HepG2 (cell line): Measurements from ENCODE around the gene SAMD10. TPM values are rescaled to one million over a fixed set of nuclear protein-coding genes. Genes with fewer than 3 reads are reported as not detected.

Source experiments
- ATAD3A ChIP-seq: sonication (generic); formaldehyde crosslinking; IDR thresholded peaks from 2 replicates; pipeline ENCODE4 v1.4.0; 2020; ENCODE audit warnings: missing genetic modification reagents
- GATAD1 ChIP-seq: IDR thresholded peaks from 2 replicates; pipeline ENCODE4 v1.6.1; 2016; ENCODE audit warnings: missing genetic modification reagents, missing compliant biosample characterization
- GTF2F1 ChIP-seq: fragments of 150-350 bp; IDR thresholded peaks from 2 replicates; pipeline ENCODE4 v1.6.1; 2014; ENCODE audit warnings: low read length
- HNRNPLL ChIP-seq: fragments of 200-400 bp; formaldehyde crosslinking; IDR thresholded peaks from 2 replicates; pipeline ENCODE4 v1.6.1; 2017; ENCODE audit warnings: mild to moderate bottlenecking, low read depth, low read length; ENCODE audit not compliant: poor library complexity, severe bottlenecking
- IRF1 ChIP-seq: sonication (generic); formaldehyde crosslinking; IDR thresholded peaks from 2 replicates; pipeline ENCODE4 v1.4.0; 2020; ENCODE audit warnings: low read depth, mild to moderate bottlenecking, missing genetic modification reagents
- MYC ChIP-seq: sonication (generic); formaldehyde crosslinking; IDR thresholded peaks from 2 replicates; pipeline ENCODE4 v1.9.0; 2021; ENCODE audit warnings: missing genetic modification reagents, borderline replicate concordance
- NCOA2 ChIP-seq: sonication (generic); formaldehyde crosslinking; IDR thresholded peaks from 2 replicates; pipeline ENCODE4 v1.8.0; 2022; ENCODE audit warnings: inconsistent platforms
- NFE2L1 ChIP-seq: sonication (generic); formaldehyde crosslinking; IDR thresholded peaks from 2 replicates; pipeline ENCODE4 v1.4.0; 2020; ENCODE audit warnings: missing genetic modification reagents, mild to moderate bottlenecking, borderline replicate concordance
- PHB2 ChIP-seq: fragments of 450-650 bp; IDR thresholded peaks from 2 replicates; pipeline ENCODE4 v1.6.1; 2018; ENCODE audit not compliant: partially characterized antibody
- PITX1 ChIP-seq: sonication (generic); formaldehyde crosslinking; IDR thresholded peaks from 2 replicates; pipeline ENCODE4 v1.5.1; 2020; ENCODE audit warnings: mild to moderate bottlenecking, missing genetic modification reagents
- POLR2AphosphoS2 ChIP-seq: IDR thresholded peaks from 2 replicates; pipeline ENCODE4 v1.6.1; 2011; ENCODE audit warnings: low read depth, low read length, improper control_type of control experiment
- RBM22 ChIP-seq: fragments of 200-400 bp; formaldehyde crosslinking; optimal IDR thresholded peaks from 2 replicates; pipeline ENCODE3; 2017; ENCODE audit warnings: mild to moderate bottlenecking, low read length, moderate library complexity
- SALL2 ChIP-seq: sonication (generic); formaldehyde crosslinking; IDR thresholded peaks from 2 replicates; pipeline ENCODE4 v1.8.1; 2023; ENCODE audit warnings: mild to moderate bottlenecking, missing genetic modification reagents, inconsistent platforms
- SKI ChIP-seq: fragments of 450-650 bp; IDR thresholded peaks from one replicate; pipeline ENCODE4 v1.6.1; 2018; ENCODE audit warnings: mild to moderate bottlenecking; ENCODE audit not compliant: partially characterized antibody
- SMAD1 ChIP-seq: sonication (generic); formaldehyde crosslinking; IDR thresholded peaks from 2 replicates; pipeline ENCODE4 v1.4.0; 2020; ENCODE audit warnings: missing genetic modification reagents, low read depth, mild to moderate bottlenecking, borderline replicate concordance
- SMYD3 ChIP-seq: sonication (generic); formaldehyde crosslinking; IDR thresholded peaks from 2 replicates; pipeline ENCODE4 v1.8.1; 2023; ENCODE audit warnings: mild to moderate bottlenecking, missing genetic modification reagents
- TEAD3 ChIP-seq: optimal IDR thresholded peaks from 2 replicates; pipeline ENCODE3; 2016; ENCODE audit warnings: borderline replicate concordance
- TFE3 ChIP-seq: IDR thresholded peaks from 2 replicates; pipeline ENCODE4 v1.6.1; 2016
- U2AF2 ChIP-seq: fragments of 200-400 bp; formaldehyde crosslinking; IDR thresholded peaks from 2 replicates; pipeline ENCODE4 v1.6.1; 2017; ENCODE audit warnings: low read depth, mild to moderate bottlenecking, low read length
- ZBTB34 ChIP-seq: sonication (generic); formaldehyde crosslinking; IDR thresholded peaks from 2 replicates; pipeline ENCODE4 v1.8.0; 2022; ENCODE audit warnings: mild to moderate bottlenecking, missing genetic modification reagents
- ZBTB42 ChIP-seq: sonication (generic); formaldehyde crosslinking; IDR thresholded peaks from 2 replicates; pipeline ENCODE4 v1.5.0; 2020; ENCODE audit warnings: mild to moderate bottlenecking, missing genetic modification reagents
- ZNF251 ChIP-seq: sonication (generic); formaldehyde crosslinking; IDR thresholded peaks from 2 replicates; pipeline ENCODE4 v1.9.0; 2021; ENCODE audit warnings: mild to moderate bottlenecking, missing genetic modification reagents
- ZNF550 ChIP-seq: sonication (generic); formaldehyde crosslinking; IDR thresholded peaks from 2 replicates; pipeline ENCODE4 v1.4.0; 2020; ENCODE audit warnings: mild to moderate bottlenecking, missing genetic modification reagents, borderline replicate concordance
- ZNF605 ChIP-seq: sonication (generic); formaldehyde crosslinking; IDR thresholded peaks from 2 replicates; pipeline ENCODE4 v1.8.0; 2022; ENCODE audit warnings: mild to moderate bottlenecking, missing genetic modification reagents
- ZNF772 ChIP-seq: sonication (generic); formaldehyde crosslinking; IDR thresholded peaks from 2 replicates; pipeline ENCODE4 v1.5.0; 2020; ENCODE audit warnings: mild to moderate bottlenecking, missing genetic modification reagents
- ZNF788 ChIP-seq: sonication (generic); formaldehyde crosslinking; IDR thresholded peaks from 2 replicates; pipeline ENCODE4 v1.5.0; 2020; ENCODE audit warnings: mild to moderate bottlenecking, missing genetic modification reagents, borderline replicate concordance
- ZNF83 ChIP-seq: sonication (generic); formaldehyde crosslinking; IDR thresholded peaks from 2 replicates; pipeline ENCODE4 v1.4.0; 2020; ENCODE audit warnings: missing genetic modification reagents, mild to moderate bottlenecking, borderline replicate concordance
- ZNF839 ChIP-seq: sonication (generic); formaldehyde crosslinking; IDR thresholded peaks from 2 replicates; pipeline ENCODE4 v1.4.0; 2020; ENCODE audit warnings: missing genetic modification reagents, mild to moderate bottlenecking, borderline replicate concordance
- polyA plus RNA-seq, 8 experiments: library from polyadenylated mRNA; depleted of rRNA in 3 of 8; stranded (reverse) in 7 of 8; unstranded in 1 of 8; fragments of >200 nt; fragmentation: Illumina TruSeq in 4 of 8; extraction: Trizol in 4 of 8; gene quantifications; 2 replicates each; pipeline versions ENCODE4 v1.2.1 to v1.2.3, GENCODE V29; 2011 to 2016; ENCODE audit warnings: low read depth in 4 of 8, missing spikeins in 1 of 8, mixed read lengths in 1 of 8; ENCODE audit not compliant: insufficient read depth in 1 of 8
- total RNA-seq, 5 experiments: library from RNA; depleted of rRNA; stranded (reverse); fragments of >200 nt; fragmentation: Illumina TruSeq; extraction: Trizol; gene quantifications; 2 replicates each; pipeline ENCODE4 v1.2.3, GENCODE V29; 2016; ENCODE audit warnings: low read depth in 1 of 5

SAMD10 gene
- total and polyA plus RNA-seq, 2 of the 13 experiments (the other 11 are each of a cell fraction or from before 2014, with no cell fraction given), result 6.1 to 11.0 TPM

- TF ChIP-seq ZNF83 (0 out of 2 replicates have a peak, but pooled peaks have one; percentile 26), IRF1 (CRISPR knock-in tag) (no peak), ATAD3A (CRISPR knock-in tag) (no peak), GATAD1 (CRISPR knock-in tag) (no peak), ZNF772 (CRISPR knock-in tag) (no peak), PHB2 (no peak), RBM22 (no peak), PITX1 (CRISPR knock-in tag) (0 out of 2 replicates have a peak, but pooled peaks have one; percentile 30), SMAD1 (CRISPR knock-in tag) (peak; percentile 86; the same call in 1 of the 2 replicates), ZNF788 (CRISPR knock-in tag) (0 out of 2 replicates have a peak, but pooled peaks have one; percentile 23), SMYD3 (CRISPR knock-in tag) (no peak), ZBTB42 (CRISPR knock-in tag) (no peak), POLR2AphosphoS2 (peak; percentile 32; the same call in 1 of the 2 replicates), ZNF251 (CRISPR knock-in tag) (no peak), ZNF550 (CRISPR knock-in tag) (0 out of 2 replicates have a peak, but pooled peaks have one; percentile 73), NFE2L1 (CRISPR knock-in tag) (0 out of 2 replicates have a peak, but pooled peaks have one; percentile 35), GTF2F1 (no peak), SKI (no peak), NCOA2 (CRISPR knock-in tag) (no peak), HNRNPLL (no peak), SALL2 (CRISPR knock-in tag) (peak; percentile 22; the same call in 1 of the 2 replicates), TEAD3 (CRISPR knock-in tag) (no peak), TFE3 (CRISPR knock-in tag) (no peak), U2AF2 (no peak), ZBTB34 (CRISPR knock-in tag) (no peak), ZNF605 (CRISPR knock-in tag) (peak; percentile 64; the same call in 1 of the 2 replicates), MYC (CRISPR knock-in tag) (no peak), ZNF839 (CRISPR knock-in tag) (0 out of 2 replicates have a peak, but pooled peaks have one; percentile 51)
Measured at GRCh38 chr20:63953764-63954429, 25.5 kb downstream of the SAMD10 start (continued).
